ENCODE data around the gene SH2D6.
"Not testable (repeated sequence)": the region's sequence is repeated elsewhere in the genome, so short reads cannot be mapped to it uniquely, and the experiment has no call there.

SH2D6 gene

DNA sequence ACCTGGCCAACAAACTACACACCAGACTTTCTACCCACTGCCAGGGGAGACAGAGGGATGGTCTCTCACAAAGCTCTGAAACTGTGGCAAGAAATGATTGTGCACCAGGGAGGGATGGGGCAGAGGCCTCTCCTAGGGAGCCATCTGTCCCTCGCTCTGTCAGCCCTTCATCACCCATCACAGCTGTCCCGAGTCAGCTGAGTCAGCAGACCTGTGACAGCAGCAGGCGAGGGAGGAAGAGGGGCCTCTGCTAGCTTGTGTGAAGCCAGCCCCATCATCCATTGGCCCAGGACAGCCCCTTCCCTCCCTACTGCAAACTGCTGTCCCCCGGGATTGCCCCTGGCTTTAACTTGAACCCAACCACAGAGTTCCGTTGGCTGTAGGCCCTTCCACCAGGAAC lies 5.0 kb downstream of the SH2D6 start:
- no peak for DNase-seq

DNA sequence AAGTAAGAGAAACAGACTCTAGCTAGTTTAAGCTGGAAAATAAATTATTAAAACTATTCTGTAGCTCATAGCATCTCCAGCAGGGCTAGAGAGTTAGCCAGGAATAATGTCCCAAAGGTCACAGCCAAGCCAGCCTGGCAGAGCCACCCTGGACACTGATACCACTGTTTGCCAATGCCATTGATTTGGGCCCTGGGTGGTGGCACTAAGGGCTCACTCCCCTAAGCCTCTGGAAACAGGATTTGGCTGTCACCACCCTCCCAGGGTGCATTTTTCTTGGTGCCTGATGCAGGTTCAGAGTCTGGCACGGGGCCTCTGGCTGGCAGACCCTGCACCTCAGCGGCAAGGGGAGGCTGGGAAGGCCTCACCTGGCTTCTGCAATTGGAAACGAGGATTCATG lies 7.1 kb downstream of the SH2D6 start:
- no peak for DNase-seq

DNA sequence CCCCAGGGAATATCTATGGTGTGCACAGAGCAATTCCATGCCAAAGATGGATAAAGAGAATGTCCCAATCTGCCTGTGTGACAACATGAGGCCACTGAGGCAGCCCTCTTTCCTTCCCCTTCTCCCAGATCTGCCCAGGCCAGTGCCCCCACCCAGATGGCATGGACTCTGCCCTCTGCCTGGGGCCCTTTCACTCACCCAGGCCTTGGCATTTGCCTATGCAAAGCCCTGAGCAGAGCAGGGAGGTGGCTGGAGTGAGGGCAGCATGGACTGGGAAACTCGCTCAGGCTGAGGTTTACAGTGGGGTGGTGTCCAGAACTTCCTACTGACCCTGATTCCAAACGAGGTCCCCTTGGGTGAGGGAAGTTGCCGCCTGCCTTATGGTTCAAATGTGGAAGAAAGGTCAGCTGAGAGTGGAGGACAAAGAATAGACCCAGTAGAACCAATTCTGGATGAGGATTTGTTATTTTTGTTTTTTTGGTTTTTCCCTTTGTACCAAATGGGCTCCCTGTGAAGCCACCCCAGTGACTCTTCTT lies 8.9 kb downstream of the SH2D6 start:
- no peak for DNase-seq

DNA sequence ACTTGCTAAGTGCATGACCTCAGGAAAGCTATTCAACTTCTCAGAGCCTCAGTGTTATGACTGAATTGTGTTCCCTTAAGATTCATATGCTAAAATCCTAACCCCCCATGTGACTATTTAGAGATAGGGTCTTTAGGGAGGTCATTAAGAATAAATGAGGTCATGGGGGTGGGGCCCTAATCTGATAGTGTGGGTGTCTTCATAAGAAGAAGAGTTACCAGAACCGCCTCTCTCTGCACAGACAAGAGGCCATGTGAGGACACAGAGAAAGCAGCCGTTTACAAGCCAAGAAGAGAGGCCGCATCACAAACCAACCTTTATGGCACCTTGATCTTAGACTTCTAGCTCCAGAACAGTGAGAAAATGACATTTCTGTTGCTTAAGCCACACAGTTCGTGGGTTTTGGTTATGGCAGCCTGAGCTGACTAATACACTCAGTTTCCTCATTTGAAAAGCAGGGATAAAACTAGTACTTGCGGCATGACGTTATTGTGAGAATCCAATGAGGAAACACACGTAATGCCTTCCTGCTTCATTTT lies 9.9 kb downstream of the SH2D6 start:
- no peak for DNase-seq

DNA sequence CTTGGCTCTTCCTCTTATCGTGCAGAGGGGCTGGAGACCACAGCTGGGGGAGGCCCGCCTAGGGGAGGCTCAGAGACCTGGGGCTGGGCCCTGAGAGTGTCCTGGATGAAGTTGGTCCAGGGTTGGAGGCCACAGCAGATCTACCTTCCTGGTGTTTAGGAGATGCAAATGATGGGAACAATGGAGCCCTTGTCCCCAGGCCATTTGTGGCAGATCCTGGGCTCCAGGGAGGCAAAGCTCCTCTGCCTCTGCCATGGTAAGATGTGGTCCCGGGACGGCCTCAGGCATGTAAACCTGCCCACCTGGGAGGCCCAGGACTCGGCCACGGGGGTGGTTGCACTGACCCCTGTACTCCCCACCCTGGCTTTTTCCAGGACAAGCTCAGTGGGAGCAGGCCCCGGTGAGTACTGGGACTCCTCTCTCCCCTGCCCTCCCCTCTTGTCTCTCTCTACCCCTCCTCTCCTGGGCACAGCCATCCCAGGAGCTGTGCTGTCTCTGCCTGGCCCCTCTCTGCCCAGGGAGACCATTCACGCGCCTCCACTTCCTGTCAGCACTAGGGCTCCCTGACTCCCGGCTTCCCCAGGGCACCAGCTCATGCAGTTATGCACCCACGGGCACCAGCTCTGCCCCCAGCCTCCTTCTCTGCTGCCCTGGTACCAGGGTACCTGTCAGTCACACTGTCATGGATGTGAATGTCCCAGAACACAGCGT lies 10.9 kb downstream of the SH2D6 start:
- no peak for DNase-seq

DNA sequence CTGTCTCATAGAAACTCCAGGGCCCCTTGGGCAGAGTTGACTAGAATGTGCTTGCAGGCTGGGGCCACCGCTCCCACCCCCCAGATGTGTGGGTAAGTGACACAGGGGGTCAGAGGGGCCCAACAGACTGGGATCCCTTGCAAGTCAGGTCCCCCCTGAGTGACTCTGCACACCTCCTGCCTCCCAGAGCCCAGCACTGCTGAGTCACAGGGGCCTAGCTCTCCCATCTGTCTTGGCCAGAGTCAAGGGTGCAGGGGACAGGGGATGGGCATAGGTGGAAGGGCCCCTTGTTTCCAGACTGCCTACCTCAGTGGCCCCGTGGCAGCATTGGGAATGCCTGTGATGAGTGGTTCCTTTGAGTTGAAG lies 11.4 kb downstream of the SH2D6 start:
- DNase-seq = no peak

DNA sequence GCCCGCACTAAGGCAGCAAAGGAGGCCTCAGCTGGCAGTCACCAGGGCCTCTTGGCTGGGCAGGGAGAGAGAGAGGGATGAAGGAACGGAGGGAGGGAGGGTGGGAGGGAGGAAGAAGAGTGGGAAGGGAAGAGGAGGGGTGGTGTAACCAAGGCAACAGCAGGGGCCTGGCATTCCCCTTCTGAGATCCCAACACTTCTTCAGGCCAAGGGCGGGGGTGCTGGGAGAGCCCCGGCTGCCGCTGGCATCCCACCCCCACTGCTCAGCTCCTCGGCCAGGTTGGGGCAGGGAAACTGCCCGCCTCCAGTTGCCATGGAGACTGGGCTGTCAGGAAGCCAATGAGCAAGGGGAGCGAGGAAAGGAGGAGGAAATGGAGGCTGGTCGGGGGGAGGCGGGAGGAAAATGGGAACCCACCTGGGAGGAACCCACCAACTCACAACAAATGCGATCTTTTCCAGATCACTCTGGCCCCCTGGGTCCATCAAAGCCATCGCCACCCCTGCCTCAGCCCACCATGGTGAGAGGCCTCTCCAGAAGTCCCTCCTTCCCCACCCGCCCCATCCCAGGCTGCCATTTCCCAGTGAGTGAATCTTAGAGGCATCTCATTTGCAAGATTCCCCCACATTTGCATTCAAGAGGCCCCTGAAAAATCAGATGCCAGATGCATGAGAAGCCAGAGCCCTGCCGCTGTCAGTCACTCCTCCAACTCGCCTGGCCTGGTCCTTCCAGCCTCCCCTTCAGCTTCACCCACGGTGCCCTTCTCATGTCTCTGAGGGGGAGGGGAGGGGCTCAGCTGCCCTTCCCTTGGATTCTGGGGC lies 12.4 kb downstream of the SH2D6 start:
- no peak for DNase-seq

DNA sequence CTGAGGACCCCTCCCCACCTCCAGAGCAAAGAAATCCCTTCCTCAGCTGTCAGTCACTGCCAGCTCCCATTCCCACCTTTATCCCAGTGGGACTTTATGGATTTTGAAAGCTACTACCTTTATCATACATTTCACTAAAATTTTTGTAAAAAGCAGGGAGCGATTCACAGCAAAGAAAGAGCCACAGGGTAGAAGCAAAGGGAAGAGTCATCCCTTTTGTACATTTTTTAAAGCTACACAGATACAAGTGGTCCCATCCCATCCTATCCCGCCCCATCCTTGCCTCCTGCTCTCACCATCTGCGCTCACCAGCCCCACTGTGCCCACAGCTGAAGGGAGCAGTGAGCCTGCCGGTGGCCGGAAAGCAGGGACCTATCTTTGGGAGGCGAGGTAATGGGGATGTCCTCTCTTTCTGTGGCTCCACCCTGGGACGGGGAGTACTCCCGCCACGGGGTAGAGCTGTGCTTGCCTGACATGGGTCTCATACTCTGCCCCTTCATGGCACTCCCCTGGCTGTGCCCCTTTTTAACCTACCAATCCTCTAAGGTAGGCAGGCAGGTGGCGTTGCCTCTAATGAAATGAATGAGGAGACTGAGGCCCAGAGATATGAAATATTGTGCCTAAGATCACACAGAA lies 13.2 kb downstream of the SH2D6 start:
- no peak for DNase-seq

DNA sequence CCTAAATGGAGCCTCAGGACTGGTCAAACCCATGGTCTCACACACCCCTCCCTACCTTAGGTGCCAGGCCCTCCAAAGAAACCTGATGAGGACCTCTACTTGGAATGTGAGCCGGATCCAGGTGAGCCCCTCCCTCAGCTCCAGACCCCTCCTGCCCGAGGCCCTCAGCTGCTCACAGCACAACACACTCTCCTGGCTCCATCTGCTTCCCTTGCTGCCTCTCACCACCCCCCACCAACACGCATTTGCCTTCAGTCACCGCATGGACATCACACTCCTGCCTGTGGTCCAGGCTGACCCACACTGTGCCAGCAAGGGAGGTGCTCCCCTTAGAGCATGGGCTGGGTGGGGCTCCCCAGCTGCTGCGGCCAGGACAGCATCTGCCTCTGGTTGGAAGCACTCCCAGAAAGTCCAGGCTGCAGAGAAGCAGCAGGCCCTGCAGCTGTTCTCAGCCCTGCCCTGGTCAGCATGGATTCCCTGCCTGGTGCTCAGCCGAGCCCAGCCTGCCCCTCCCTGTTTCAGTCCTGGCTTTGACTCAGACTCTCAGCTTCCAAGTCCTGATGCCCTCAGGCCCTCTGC lies 15.1 kb downstream of the SH2D6 start:
- no peak for DNase-seq

DNA sequence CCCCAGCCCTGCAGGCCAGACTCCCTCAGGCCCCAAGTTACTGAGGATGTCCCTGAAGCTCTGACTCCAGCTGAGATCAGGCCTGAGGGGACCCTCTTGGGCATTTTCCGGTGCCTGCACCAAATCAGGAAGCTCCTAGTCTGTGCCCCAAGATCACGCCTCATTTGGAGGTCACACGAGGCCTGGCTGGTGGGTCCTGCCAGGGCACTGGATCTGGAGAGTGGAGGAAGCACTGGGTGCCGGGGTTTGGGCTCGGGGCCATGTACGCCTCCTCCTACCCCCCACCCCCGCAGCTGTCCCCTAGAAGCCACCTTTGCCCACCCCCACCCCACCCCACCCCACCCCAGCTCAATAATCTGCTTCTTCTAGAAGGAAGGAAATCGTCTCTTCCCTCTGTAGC lies 16.2 kb downstream of the SH2D6 start:
- no peak for DNase-seq

DNA sequence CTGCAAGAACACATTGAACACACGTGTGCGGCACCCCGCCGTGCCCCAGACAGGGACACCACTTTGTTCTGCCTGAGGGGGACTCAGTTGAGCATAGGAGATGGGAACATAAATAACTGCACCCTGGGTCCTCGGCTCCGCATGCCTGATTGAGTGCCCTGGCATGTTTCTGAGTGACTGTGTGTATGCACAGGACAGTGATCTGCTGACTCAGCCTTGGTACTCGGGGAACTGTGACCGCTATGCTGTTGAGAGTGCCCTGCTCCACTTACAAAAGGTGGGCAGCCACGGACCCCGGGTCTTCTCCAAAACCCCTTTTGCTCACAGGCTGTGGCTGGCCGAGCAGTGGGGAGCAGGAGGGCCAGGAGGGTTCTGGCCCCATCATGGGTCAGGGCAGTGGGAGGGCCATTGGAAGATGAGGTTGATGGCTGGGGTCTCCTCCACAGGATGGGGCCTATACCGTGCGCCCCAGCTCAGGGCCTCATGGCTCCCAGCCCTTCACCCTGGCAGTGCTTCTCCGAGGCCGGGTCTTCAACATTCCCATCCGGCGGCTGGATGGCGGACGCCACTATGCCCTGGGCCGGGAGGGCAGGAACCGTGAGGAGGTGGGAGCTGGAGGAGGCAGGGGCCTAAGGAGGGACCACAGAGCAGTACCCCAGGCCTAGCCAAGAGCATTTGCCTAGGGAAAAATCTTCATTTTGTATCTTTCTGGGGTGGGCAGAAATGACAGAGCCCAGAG lies 16.9 kb downstream of the SH2D6 start:
- DNase-seq = no peak

DNA sequence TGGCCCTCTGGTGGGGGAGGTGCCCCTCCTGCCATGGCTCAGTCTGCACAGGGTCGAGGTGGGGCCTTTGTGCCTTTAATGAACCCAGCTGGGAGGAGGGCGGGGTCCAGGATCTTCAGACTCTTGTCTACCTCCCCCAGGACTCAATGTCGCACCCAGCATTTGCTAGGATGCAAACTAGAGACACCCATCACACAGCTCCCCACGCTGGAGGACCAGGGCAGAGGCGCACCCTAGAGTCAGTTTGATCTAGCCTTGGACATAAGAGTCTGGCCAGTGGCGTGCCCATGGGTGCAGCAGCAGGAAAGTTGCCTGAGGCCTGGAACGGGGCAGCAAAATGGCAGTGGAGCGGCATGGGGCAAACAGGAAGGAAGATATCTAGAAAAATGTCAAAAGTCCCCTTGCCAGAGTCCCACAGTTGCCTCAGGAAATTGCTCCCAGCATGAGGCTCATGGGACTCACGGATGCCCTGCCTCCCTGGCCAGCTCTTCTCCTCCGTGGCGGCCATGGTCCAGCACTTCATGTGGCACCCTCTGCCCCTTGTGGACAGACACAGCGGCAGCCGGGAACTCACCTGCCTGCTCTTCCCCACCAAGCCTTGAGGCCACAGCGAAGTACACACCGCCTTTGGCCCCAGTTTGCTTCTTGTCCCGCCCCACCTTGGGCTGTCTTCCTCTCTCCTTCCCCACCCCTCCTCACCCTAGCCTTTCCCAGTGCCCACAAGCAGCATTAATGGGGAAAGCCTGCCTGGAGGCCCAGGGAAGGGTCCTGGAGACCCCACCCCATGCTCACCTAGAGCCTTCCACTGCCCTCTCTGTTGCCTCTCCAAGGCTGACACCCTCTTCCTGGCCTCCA lies 17.7 kb downstream of the SH2D6 start:
- DNase-seq = no peak

DNA sequence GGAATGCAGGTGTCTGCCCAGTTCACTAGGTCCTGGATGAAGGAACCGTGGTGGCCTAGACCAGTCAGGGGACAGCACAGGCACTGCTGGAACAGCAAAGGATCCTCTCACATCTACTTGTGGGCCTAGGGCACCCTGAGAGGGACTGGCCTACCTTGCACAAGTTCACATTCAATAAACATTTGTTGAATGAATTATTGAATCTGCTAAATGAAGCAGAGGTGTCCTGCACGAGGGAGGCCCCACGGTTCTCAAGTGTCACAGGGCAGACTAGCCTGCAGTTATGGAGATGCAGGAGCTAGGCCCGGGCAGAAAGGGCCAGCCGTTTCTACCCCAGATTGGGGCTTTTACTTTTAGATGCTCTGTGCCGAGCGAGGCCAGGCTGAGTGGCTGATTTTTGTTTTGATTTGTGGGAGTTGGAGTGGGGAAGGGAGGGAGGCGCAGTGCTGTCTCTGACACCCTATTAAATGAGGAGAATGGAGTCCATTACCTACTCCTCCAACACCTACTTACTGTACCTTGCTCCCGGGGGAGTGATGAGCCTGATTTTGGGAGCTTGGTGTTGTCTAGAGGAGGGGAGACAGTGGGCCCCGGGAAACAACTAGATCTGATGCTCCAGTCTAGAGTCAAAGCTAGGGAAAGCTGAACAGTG lies 18.4 kb downstream of the SH2D6 start:
- DNase-seq = no peak

DNA sequence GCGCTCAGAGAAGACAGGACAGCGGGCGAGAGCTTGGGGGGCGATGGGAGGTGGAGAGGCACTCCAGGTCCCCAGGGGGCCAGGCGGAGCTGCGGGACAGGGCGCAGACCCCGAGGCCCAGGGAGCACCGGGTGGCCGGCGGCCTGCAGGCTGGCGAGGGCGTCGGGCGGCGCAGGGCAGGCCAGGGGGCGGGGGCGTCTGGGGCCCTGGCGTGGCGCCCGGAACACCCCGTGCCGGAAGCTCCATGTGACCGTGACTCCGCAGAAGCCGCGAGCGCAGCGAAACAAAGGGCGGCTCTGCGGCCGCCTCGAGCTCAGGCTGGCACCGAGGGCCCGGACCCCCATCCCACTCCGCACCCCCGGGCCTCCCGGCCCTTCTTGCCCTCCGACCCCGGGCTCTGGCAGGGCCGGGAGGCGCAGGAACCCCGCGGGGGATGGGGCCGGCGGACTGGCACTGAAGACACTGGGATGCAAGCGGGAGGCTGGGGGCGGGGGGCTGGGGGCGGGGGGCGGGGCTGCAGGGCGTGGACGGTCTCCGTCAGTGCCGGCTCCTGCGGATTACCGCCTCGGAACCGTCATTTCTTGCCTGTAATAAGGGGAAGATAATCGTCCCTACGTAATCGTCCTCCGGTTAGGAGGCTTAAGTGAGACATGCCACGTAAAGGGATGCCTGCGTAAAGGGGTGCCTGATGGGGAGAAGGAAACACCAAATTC lies 19.1 kb downstream of the SH2D6 start:
- peak; percentile 76 to 79 for DNase-seq

DNA sequence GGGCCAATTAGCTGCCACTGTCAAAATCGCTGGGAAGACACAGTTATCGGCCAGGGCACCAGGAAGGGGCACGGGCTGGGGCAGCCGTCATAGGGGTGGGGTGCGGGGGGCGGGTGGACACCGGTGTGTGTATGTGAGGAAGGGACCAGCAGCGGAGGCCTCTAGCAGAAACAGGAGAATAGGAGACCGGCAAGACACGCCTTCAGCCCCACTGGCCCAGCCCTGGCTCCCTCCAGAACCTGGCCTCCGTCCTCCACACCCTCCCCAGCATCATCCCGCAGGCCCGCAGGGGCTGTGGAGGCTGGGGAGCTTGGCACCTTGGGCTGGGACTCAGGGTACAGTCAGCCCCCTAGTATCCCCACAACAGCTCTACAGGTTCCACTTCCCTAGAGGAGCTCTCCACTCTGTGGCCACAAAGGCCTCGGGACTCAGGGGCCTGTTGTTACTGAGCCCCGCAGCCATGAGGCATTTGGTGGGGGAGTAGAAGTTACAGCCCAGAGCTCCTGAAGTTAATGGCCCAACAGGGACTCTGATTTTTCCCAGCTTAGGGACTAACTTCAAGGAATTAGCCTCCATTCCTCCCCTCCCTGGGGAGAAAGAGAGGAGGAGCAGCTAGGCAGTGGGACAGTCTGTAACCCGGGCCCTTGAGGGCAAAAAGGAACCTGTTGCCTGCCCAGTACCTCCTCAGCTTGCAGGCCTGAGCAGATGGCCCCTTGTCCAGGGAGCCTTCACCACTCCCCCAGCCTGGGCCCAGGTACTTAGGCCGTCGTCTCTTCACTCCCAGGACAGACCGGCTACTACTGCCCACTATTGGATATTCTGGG lies 19.9 kb downstream of the SH2D6 start:
- DNase-seq = no peak

DNA sequence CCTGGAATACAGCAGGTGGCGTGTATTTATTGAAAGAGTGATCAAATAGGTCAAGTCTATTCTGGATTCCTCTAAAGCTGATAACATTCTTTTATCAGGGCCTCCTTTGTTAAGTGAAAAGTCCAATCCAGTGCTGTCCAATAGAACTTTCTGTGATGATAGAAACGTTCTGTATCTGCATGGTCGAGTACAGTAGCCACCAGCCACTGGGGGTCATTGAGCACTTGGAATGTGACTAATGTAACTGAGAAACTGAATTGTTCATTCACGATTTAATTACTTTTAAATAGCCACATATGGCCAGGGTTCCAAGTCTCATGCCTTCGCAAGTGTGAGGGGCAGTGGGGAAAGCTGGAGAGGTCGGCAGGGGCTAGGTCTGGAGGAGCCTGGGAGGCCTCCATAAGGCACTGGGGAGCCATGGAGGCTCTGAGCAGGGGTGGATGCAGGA lies 20.5 kb downstream of the SH2D6 start:
- no peak for DNase-seq

DNA sequence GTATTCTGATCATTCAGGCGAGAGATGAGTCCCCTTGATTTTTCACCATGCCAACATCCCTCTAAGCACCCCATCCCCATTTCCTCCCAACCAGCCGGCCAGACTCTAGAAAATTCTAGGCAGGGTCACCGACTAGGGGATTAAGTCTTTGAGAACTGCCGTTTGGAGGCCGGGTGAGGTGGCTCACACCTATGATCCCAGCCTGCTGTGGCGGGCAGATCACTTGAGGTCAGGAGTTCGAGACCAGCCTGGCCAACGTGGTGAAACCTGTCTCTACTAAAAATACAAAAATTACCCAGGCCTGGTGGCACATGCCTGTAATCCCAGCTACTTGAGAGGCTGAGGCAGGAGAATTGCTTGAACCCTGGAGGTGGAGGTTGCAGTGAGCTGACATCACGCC lies 21.1 kb downstream of the SH2D6 start:
- DNase-seq = not testable (repeated sequence)

DNA sequence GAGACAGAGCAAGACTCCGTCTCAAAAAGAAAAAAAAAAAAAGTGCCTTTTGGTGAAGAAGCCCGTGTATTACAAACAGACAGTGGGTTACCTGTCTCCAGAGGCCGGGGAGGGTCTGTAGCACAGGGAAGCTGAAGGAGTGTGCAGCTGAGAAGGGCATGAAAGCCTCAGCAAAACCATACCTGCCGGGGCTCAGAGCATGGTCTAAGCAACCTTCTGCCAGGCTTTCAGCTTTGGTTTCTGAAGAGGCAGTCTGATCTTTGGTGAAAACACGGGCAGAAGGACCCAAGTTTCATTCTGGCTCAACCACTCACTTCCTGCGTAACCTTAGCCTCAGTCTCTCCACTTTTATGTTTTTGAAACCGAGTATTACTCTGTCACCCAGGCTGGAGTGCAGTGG lies 21.5 kb downstream of the SH2D6 start:
- peak in 1 of 2 donors; percentile 18 for DNase-seq

DNA sequence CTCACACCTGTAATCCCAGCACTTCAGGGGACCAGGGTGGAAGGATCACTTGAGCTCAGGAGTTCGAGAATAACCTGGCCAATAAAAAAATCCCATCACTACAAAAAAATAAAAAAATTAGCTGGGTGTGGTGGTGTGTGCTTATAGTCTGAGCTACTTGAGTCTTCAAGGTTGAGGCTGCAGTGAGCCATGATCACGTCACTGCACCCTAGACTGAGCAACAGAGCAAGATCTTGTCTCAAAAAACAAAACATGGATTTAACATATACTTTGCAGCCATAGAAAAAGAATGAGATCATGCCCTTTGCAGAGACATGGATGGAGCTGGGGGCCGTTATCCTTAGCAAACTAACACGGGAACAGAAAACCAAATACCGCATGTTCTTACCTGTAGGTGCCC lies 22.2 kb downstream of the SH2D6 start:
- no peak for DNase-seq
